ENCODE results near the gene CRYBG1.
"Not testable (repeated sequence)": the region's sequence is repeated elsewhere in the genome, so short reads cannot be mapped to it uniquely, and the experiment has no call there.

CRYBG1 gene

DNA sequence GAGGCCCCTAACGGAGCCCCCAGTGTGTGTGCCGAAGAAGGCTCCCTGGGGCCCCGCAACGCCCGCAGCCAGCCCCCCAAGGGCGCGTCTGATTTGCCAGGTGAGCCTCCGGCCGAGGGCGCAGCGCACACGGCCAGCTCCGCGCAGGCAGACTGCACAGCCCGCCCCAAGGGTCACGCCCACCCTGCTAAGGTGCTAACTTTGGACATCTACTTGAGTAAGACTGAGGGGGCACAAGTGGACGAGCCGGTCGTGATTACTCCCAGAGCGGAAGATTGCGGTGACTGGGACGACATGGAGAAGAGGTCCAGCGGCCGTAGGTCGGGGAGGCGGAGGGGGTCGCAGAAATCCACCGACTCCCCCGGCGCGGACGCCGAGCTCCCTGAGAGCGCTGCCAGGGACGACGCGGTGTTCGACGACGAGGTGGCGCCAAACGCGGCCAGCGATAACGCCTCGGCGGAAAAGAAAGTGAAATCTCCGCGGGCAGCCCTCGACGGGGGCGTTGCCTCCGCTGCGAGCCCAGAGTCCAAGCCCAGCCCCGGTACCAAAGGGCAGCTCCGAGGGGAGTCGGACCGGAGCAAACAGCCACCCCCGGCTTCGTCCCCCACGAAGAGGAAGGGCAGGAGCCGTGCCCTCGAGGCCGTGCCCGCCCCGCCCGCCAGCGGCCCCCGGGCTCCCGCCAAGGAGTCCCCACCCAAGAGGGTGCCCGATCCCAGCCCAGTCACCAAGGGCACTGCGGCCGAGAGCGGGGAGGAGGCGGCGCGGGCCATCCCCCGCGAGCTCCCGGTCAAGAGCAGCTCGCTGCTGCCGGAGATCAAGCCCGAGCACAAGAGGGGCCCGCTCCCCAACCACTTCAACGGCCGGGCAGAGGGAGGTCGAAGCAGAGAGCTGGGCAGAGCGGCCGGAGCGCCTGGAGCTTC, 151.8 kb downstream of the CRYBG1 start:
- Mint-ChIP-seq H3K4me3 (peak overlapping the region; percentile 92), H3K9me3 (no peaks in the 10 kb centered on the region), H3K4me1 (peaks cover 56% of the 10 kb centered on the region)

GRCh38 chr6:106512968-106513574, 152.6 kb downstream of the CRYBG1 start:
- H3K36me3 Mint-ChIP-seq: no peaks in the 10 kb centered on the region
- H3K4me1 Mint-ChIP-seq: peaks cover 63% of the 10 kb centered on the region
- H3K4me3 Mint-ChIP-seq: peak overlapping the region; percentile 92
- H3K9me3 Mint-ChIP-seq: no peaks in the 10 kb centered on the region
- peak overlapping the region; percentile 95 for H3K27ac Mint-ChIP-seq
- H3K27me3 Mint-ChIP-seq: peaks cover 1% of the 10 kb centered on the region

More for the DNA sequence above, 151.8 kb downstream of the CRYBG1 start:
- H3K27ac Mint-ChIP-seq: peak overlapping the region; percentile 95
- H3K36me3 Mint-ChIP-seq: no peaks in the 10 kb centered on the region
- peaks cover 1% of the 10 kb centered on the region for H3K27me3 Mint-ChIP-seq

- Mint-ChIP-seq H3K27ac (peak overlapping the region; percentile 95), H3K36me3 (no peaks in the 10 kb centered on the region)
These were observed 153.5 kb downstream of the CRYBG1 start for GRCh38 chr6:106513808-106514582.

DNA sequence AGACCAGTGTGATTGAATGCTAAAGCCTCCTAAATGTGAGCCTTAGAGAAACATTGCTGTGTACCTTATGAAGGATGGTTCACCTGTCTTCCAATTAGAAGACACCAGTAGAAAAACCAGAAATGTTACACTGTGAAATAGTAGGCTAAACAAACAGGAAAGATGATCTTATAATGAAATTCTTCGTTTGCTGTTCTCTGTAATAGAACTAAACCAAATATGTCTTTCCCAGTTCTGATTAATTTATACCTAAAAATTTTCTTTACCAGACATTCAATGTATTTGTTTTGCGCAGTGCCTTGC, 154.0 kb downstream of the CRYBG1 start:
- Mint-ChIP-seq H3K27me3 (peaks cover 1% of the 10 kb centered on the region), H3K4me1 (peaks cover 76% of the 10 kb centered on the region), H3K27ac (peak overlapping the region; percentile 95), H3K36me3 (no peaks in the 10 kb centered on the region), H3K4me3 (peak overlapping the region; percentile 92), H3K9me3 (no peaks in the 10 kb centered on the region)

More at GRCh38 chr6:106513808-106514582, 153.5 kb downstream of the CRYBG1 start:
- Mint-ChIP-seq H3K4me3 (peak overlapping the region; percentile 92), H3K27me3 (peaks cover 1% of the 10 kb centered on the region), H3K4me1 (peaks cover 70% of the 10 kb centered on the region), H3K9me3 (no peaks in the 10 kb centered on the region)

- Mint-ChIP-seq H3K27ac (peak overlapping the region; percentile 89), H3K4me3 (peak overlapping the region; percentile 92), H3K4me1 (peaks cover 77% of the 10 kb centered on the region)
- H3K9me3 Mint-ChIP-seq, H3K27me3 Mint-ChIP-seq, H3K36me3 Mint-ChIP-seq: not testable (repeated sequence)
These were observed 155.1 kb downstream of the CRYBG1 start for GRCh38 chr6:106515582-106515981.

DNA sequence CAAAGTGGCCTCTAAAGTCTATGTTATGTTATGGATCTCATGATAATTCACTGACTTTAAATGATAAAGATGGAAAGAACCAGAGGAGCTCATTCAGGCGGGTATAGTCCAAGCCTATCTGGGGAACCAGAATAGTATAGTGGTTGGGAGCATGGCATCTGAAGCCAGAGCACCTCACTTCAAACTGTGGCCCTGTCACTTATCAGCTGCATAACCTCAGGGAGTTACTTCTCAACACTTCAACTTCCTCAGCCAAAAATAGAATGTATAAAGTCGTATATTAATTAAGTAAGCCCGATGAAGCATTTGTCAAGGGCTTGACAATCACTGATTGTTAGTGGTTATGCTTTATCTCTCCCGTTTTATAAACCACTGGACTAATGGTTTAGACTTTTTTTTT, 156.1 kb downstream of the CRYBG1 start:
- Mint-ChIP-seq H3K27ac (peak overlapping the region; percentile 68), H3K36me3 (peaks cover 1% of the 10 kb centered on the region), H3K4me3 (peak overlapping the region; percentile 49), H3K27me3 (no peaks in the 10 kb centered on the region), H3K9me3 (no peaks in the 10 kb centered on the region), H3K4me1 (peaks cover 76% of the 10 kb centered on the region)

- H3K36me3 Mint-ChIP-seq: peaks cover 1% of the 10 kb centered on the region
- H3K9me3 Mint-ChIP-seq: no peaks in the 10 kb centered on the region
- peaks cover 87% of the 10 kb centered on the region for H3K4me1 Mint-ChIP-seq
- peak overlapping the region; percentile 55 for H3K27ac Mint-ChIP-seq
- H3K27me3 Mint-ChIP-seq: no peaks in the 10 kb centered on the region
- peak overlapping the region; percentile 44 for H3K4me3 Mint-ChIP-seq
These were observed 157.2 kb downstream of the CRYBG1 start for GRCh38 chr6:106517706-106518105.

DNA sequence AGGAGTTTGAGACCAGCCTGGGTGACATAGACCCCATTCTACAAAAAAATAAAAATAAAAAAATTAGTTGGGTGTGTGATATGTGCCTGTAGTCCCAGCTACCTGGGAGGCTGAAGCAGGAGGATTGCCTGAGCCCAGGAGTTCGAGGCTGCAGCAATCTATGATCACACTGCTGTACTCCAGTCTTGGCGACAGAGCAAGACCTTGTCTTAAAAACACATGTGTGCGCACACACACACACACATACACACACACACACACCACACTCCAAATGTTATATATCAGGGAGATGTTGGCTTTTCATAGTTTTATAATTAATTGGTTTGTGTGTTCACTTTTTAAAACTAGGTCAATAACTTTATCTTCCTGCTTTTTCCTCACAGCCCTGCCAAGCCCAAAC, 158.2 kb downstream of the CRYBG1 start:
- Mint-ChIP-seq H3K36me3 (peaks cover 1% of the 10 kb centered on the region), H3K27me3 (no peaks in the 10 kb centered on the region), H3K4me3 (peak overlapping the region; percentile 89), H3K9me3 (no peaks in the 10 kb centered on the region), H3K4me1 (peaks cover 87% of the 10 kb centered on the region), H3K27ac (peak overlapping the region; percentile 100)

- Mint-ChIP-seq H3K27me3 (no peaks in the 10 kb centered on the region), H3K9me3 (no peaks in the 10 kb centered on the region), H3K4me3 (peak overlapping the region; percentile 89), H3K36me3 (peaks cover 1% of the 10 kb centered on the region), H3K4me1 (peaks cover 85% of the 10 kb centered on the region), H3K27ac (peak overlapping the region; percentile 100)
These were observed 159.2 kb downstream of the CRYBG1 start for GRCh38 chr6:106519460-106520394.

- Mint-ChIP-seq H3K4me1 (peaks cover 88% of the 10 kb centered on the region), H3K9me3 (no peaks in the 10 kb centered on the region), H3K4me3 (peak overlapping the region; percentile 89), H3K36me3 (peaks cover 4% of the 10 kb centered on the region), H3K27me3 (no peaks in the 10 kb centered on the region), H3K27ac (peak overlapping the region; percentile 100)
These were observed 160.3 kb downstream of the CRYBG1 start for GRCh38 chr6:106520711-106521401.

GRCh38 chr6:106522562-106523250, 162.2 kb downstream of the CRYBG1 start:
- Mint-ChIP-seq H3K9me3 (no peaks in the 10 kb centered on the region), H3K4me1 (peaks cover 88% of the 10 kb centered on the region), H3K36me3 (peaks cover 8% of the 10 kb centered on the region), H3K27me3 (no peaks in the 10 kb centered on the region), H3K4me3 (peak overlapping the region; percentile 89), H3K27ac (peak overlapping the region; percentile 100)

DNA sequence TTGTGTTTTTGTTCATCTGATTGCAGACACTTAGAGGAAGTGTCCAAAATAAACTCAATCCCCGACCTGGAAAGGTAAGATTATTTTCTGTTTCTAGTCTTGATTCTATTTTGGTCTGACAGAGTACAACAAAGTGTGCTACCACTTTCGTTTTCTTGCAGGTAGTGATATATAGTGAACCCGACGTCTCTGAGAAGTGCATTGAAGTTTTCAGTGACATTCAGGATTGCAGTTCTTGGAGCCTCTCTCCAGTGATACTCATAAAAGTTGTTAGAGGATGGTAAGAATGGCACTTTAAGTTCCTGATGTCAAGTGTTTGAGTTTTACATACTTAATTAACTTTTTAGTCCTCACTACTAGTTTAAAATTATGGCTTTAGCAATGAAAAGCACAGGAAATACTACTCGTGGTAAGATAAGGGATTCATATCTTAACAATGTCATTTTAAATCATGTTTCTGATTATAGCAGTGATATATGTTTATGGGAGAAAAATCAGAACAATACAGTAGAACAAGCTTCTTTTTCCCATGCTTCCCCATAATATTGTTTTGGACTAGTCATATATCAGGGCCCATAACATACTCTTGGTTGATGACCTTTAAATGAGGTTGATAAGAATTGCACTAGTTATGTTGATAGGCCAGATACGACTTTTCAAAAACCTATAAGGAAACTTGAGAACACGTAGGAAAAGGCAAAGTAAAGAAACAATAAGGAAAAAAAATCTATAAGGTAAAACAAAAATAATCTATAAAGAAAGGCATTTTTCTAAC, 164.8 kb downstream of the CRYBG1 start:
- H3K9me3 Mint-ChIP-seq: no peaks in the 10 kb centered on the region
- H3K36me3 Mint-ChIP-seq: peaks cover 25% of the 10 kb centered on the region
- H3K4me3 Mint-ChIP-seq: peak overlapping the region; percentile 92
- no peaks in the 10 kb centered on the region for H3K27me3 Mint-ChIP-seq
- peaks cover 86% of the 10 kb centered on the region for H3K4me1 Mint-ChIP-seq
- H3K27ac Mint-ChIP-seq: peak overlapping the region; percentile 98

- peak overlapping the region; percentile 51 for H3K27ac Mint-ChIP-seq
- peaks cover 27% of the 10 kb centered on the region for H3K36me3 Mint-ChIP-seq
- no peaks in the 10 kb centered on the region for H3K27me3 Mint-ChIP-seq
- H3K4me1 Mint-ChIP-seq: peaks cover 85% of the 10 kb centered on the region
- no peaks in the 10 kb centered on the region for H3K9me3 Mint-ChIP-seq
- peak overlapping the region; percentile 92 for H3K4me3 Mint-ChIP-seq
These were observed 165.4 kb downstream of the CRYBG1 start for GRCh38 chr6:106525882-106526275.

All from activated naive CD4-positive, alpha-beta T cell treated with anti-CD3 and anti-CD28 coated beads, Interleukin-2, amount 50 U/mL, for 24 hours (primary cell).